Esophagus mucosa (tissue), 1 donor: ENCODE data around the gene DIAPH2. TPM values are rescaled to one million over a fixed set of nuclear protein-coding genes. Genes with fewer than 3 reads are reported as not detected.

Experiments used
- ATAC-seq: fragments of 200-7000 bp; cut with Tn5 transposase; one replicate; pipeline ENCODE4 v1.9.1; 2020
- total RNA-seq: library from RNA; stranded (reverse); gene quantifications from one replicate; pipeline ENCODE4 v1.2.4, GENCODE V29; 2023
- donor health status: DM: yes; HTN: yes; CAD: no.

The DIAPH2 gene
- total RNA-seq, 1 donor from 2014 or later = 8.9 TPM

DNA sequence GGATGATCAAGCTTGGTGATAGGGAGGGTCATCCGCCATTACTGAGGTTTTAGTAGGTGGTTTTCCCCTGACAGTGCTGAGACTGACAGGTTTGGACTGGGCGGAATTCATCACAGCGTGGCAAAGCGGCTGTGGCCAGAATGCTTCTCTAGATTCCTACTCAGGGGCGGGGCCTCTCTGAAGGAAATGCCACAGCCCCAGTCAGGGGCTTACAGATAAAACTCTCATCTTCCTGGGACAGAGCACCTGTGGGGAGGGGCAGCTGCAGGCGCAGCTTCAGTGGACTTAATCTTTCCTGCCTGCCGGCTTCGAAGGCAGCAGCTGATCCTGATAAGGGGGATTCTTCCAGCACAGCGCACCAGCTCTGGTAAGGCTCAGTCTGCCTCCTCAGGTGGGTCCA, 515.8 kb downstream of the DIAPH2 start:
- ATAC-seq = no peak

DNA sequence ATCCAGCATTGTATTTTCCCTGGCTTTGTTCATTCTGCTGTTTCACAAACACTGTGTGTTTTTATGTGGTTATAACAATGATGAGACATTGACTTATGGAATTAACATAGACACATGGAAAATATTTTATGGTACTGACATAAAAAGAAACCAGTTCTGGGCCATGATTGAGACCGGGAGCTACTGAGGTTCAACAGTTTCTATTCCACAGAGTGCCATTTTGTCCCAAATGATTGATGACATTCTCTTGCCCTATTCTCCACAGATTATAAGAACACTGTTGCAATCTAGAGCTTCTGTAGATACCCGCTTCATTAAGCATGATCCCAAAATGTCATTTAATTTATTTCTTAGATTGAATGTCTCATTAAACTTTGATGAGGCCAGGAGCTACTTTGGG, 525.9 kb downstream of the DIAPH2 start:
- ATAC-seq = no peak

GRCh38 chrX:97211070-97211469, 526.4 kb downstream of the DIAPH2 start:
- no peak for ATAC-seq

- no peak for ATAC-seq
These were observed 530.5 kb downstream of the DIAPH2 start for GRCh38 chrX:97215186-97215585.

DNA sequence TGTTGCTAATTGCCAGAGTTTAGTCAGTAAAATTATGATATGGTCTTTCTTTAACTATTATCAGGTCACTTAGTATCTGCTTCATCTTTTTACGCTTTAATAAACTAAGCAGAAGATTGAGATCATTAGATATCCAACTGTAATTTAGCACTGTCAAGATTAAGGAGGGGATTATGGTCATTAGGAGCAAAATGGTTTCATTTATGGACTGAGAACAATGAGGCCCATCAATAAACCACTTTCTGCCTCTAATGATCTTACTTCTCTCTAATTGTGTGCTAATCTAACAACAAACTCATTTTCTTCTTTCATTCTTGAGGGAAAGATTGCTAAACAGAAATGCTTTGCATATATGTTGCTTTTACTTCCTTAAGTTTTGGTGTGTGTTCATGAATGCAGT, 539.5 kb downstream of the DIAPH2 start:
- ATAC-seq = no peak

GRCh38 chrX:97229318-97229717, 544.7 kb downstream of the DIAPH2 start:
- ATAC-seq = no peak

GRCh38 chrX:97230948-97231347, 546.3 kb downstream of the DIAPH2 start:
- ATAC-seq = no peak

DNA sequence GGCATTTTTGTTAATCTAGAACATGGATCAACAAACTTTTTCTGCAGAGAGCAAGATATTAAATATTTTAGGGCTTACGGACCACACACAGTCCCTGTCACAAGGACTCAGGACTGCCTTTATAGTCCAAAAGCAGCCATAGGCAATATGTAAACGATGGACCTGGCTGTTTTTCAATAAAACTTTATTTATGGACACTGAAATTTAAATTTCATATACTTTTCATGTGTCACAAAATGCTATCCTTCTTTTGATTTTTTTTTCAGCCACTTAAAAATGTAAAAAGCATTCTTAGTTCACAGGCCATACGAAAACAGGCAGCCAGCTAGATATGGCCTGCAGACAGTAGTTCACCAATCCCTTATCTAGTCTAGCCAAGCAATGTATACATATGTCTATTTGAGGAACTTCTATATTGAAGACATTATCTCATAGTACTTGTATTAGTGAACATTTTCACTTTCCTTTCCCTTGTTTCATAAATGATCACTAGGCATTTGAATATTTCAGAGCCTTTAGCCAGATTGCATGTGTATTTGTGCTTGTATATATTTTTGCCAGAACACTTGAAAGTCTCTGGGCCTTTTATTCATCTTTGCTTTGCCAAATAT, 549.9 kb downstream of the DIAPH2 start:
- ATAC-seq = no peak

GRCh38 chrX:97238632-97239031, 554.0 kb downstream of the DIAPH2 start:
- ATAC-seq = no peak

DNA sequence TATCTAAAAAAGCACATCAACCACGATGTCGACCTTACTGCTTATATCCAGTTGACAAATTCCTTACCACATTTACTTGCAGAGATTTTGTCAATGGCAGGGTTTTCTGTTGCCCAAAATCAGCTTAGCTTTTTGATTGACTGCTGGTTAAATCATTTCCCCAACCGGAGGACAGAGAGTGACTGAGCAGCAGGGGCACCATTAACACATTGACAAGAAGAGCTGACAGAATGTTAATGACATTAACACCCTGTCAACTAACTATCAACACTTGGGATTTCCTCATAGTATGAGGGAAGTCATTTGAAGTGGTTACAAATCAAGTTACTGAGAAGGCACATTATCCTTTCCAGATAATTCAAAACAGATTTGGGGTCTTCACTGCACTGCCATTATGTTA, 567.5 kb downstream of the DIAPH2 start:
- no peak for ATAC-seq

DNA sequence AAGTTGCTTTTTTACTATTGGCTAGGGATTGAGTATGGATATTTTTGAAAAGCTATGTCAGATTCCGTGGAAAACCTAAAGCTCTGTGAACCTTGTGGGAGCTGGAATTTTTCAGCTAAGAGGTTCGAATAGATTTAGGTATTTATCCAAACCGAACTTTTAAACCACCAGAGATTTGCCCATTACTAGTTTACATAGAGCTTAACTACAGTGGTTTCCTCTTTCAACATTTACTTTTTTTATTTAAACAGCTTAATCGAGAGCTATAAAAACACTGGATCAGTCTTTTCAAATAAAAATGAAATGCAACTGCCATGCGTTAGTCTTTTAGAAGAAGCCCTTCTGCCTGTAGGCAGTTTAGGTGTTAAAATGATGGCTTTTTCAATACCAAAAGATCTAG, 576.0 kb downstream of the DIAPH2 start:
- no peak for ATAC-seq

- ATAC-seq = no peak
These were observed 581.9 kb downstream of the DIAPH2 start for GRCh38 chrX:97266406-97267121.

- ATAC-seq = no peak
These were observed 582.9 kb downstream of the DIAPH2 start for GRCh38 chrX:97267396-97268181.

GRCh38 chrX:97268182-97268680, 583.6 kb downstream of the DIAPH2 start:
- ATAC-seq = no peak

- ATAC-seq = no peak
These were observed 599.9 kb downstream of the DIAPH2 start for GRCh38 chrX:97284531-97284930.

DNA sequence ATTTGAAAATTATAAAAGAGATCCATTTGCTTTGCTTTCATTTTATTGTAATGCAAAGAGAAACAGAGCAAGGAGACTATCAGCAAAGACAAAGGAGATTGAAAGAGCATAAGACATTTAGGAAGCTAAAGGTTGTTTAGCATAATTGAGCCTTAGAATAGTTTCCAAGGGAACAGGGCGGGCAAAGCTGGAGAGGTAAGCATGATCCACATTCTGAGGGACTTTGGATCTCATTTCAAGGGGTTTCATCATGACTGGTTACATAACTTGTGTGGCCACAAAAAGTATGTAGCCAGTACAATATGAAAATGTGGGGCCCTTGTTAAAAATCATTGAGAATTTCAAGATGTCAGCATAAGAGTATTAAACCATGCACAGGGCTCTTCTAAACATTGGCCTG, 605.6 kb downstream of the DIAPH2 start:
- no peak for ATAC-seq

- ATAC-seq = no peak
These were observed 609.4 kb downstream of the DIAPH2 start for GRCh38 chrX:97294041-97294440.

DNA sequence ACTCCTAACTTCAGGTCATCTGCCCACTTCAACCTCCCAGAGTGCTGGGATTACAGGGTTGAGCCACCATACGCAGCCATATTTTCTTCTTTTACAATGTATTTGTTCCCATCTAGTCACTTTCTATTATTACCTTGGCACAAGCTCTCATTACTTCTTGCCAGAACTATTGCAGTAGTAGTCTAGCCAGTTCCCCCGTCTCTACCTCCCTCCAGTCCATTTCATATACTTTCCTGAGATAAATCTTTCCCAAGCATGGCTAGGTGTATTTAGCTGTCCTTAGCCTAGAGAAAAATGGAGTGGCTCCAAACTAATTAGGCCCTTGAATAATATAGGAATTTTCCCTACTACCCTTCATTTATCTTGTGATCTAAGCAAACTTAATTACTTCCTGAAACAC, 611.3 kb downstream of the DIAPH2 start:
- no peak for ATAC-seq

DNA sequence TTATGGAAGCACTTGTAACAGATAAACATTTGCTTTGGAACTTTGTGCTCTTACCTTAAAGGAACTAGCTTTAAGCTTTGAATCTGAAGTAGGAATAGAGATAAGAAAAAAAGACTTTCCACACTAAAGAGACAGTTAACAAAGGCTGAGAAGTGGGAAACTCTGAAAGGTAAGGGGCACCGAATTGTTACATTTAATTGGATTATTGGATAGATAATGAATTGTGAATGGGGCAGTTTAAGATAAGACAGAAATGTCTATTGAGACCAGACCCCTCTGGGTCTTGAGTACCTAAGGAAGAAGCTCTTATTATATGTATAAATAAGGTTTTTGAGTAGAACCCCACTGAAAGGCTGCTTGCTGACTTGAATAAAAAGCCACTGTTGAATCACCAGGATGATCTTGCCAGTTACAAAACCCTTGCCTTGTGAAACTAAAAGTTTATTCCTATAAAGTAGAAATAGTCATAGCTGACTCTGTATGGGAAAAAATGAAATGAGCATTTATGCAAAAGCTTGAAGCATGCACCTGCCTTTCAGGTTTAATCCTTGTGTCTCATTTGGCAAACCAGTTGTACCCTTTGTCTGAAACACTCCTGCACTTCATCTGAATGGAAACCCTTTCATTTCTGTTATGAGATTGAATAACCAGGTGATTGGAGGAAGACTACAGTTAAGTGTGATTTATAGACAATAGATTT, 622.3 kb downstream of the DIAPH2 start:
- no peak for ATAC-seq

DNA sequence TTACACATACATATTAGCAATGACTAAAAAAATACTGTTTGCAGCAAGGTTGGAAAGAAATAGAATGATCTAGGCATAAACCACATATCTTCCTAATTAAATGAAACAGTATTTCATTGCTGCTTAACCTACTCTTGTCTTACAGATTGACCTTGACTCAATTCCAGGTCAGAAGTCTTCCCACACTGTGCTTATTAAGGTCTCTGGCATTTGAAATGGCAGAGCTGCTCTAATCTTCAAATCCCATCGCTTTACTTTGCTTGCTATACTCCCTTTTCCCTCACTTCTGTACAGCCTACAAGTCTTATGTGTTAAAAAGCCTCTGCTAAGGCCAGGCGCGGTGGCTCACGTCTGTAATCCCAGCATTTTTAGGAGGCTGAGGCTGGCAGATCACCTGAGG, 623.5 kb downstream of the DIAPH2 start:
- no peak for ATAC-seq

DNA sequence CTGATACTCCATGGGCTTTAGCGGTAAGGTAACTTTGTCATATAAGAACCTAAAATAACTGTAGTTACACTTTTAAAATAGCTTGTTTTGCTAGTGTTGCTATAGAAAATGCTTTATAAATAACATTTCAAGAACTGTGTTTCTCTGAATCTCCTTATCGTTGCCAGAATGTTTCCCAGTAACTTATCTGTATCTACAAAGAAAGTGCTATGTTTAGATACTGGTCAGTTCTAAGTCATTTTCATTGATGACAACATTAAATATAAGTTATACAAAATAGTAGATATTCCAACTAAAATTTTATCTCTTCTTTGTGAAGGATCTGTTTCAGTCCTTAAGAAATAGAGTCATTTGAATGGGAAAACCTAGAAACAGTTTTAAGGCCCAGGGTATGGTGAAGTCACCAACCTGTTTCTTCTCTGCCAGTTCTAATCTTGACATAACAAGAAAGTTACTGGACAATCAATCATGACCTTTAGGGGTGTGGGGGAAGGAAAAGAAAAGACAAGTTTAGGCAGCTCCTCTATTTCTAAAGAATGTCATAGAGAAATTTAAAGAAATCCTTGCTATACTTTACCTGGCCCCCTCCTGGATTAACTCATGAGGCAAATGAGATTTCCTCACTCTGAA, 625.0 kb downstream of the DIAPH2 start:
- no peak for ATAC-seq

DNA sequence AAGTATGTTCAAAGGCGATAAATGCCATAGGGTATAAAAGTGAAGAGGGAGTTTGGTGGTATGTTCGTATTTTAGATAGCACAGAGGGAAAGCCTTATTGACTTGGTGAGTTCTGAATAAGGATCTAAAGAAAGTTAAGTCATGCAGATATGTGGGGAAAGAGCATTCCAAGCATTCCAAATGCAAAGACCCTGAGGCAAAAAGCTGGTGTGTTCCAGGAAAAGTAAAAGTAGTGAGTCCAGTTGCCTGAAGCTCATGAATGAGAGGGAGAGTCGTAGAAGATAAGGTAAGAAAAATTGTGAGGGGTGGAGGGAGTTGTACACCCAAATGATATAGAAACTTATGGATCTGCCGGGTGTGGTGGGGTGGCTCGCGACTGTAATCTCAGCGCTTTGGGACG, 625.7 kb downstream of the DIAPH2 start:
- no peak for ATAC-seq
